ENCODE data around the gene KREMEN2.

DNA sequence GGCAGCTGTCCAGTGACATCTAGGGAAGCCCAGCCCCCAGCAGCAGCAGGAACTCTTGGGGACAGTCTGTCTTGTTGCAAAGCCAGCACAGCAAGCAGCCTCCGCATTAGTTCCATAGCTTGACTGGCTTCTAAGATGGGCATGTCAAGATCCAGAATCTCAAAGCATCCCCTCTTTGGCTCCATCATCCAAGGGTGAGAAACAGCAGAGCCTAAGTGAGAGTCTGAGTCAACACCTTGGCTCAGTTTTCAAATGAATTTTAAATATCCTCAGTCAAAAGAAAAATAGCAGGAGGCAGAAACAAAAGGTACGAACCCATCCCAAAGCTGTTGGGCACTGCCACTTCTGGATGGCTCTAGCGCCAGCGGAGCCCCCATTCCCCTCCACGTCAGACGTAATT is 50.9 kb downstream of the KREMEN2 start:
- no peak for TF ChIP-seq CTCF (IDR thresholded peaks at IDR 0.05)
- no peak for TF ChIP-seq POLR2A (IDR thresholded peaks at IDR 0.05)

Data from ovary (tissue), 3 donors.